Measurements from ENCODE around the gene BRME1.
A peak's percentile ranks its signal among the peaks of the same experiment; 100 is the strongest.

Gene BRME1

DNA sequence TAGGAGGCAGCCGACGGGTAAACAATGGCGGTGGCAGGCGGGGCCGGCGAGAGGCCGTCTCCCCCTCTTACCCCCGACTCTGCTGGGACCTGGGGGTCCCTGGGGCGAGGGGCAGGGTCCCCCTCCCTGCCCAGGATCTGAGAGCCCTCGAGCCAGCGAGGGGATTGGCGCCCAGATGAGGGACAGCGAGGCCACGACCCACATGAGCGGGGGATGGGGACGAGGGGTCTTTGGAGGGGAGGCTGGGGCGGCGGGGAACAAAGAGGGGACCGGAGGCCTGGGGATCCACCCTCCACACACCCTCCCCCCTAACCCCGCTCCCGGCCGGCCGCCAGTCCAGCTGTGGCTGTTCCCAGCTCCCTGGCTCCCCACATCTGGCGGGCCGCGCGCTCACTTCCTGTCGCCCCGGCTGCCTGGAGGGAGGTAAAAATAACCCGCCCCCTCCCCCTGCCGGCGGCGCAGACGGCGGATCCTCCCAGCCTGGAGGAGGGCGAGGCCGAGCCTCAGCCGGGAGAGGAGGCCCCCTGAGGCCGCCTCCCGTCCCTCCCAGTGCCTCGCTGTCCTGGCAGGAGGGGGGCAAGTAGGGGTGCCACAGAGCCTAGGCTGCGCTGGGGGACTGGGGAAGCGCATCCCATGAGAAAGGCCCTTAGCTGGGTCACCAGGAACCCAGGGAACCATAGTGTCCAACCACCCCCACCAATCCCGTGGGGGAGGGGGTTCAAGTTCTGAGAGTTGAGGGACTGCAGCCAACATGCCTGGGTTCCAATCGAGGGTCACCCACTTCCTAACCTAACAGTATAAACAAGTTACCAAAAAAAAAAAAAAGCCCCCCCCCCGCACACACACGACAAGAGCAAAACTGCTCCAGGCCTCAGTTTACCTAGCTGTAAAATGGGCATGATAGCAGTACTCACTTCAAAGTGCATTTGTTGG is 58.2 kb downstream of the BRME1 start:
- DNase-seq (ENCODE audit: low read depth) = no peak
- TF ChIP-seq, protein P1, sequence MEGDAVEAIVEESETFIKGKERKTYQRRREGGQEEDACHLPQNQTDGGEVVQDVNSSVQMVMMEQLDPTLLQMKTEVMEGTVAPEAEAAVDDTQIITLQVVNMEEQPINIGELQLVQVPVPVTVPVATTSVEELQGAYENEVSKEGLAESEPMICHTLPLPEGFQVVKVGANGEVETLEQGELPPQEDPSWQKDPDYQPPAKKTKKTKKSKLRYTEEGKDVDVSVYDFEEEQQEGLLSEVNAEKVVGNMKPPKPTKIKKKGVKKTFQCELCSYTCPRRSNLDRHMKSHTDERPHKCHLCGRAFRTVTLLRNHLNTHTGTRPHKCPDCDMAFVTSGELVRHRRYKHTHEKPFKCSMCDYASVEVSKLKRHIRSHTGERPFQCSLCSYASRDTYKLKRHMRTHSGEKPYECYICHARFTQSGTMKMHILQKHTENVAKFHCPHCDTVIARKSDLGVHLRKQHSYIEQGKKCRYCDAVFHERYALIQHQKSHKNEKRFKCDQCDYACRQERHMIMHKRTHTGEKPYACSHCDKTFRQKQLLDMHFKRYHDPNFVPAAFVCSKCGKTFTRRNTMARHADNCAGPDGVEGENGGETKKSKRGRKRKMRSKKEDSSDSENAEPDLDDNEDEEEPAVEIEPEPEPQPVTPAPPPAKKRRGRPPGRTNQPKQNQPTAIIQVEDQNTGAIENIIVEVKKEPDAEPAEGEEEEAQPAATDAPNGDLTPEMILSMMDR (IDR thresholded peaks at IDR 0.05; ENCODE audit: control insufficient read depth, insufficient read depth, low read depth, low read length, missing control alignments) = peak; percentile 12
- peak overlapping the region; percentile 60 for H3K4me3 ChIP-seq (ENCODE audit: control insufficient read depth, low read depth, low read length)

DNA sequence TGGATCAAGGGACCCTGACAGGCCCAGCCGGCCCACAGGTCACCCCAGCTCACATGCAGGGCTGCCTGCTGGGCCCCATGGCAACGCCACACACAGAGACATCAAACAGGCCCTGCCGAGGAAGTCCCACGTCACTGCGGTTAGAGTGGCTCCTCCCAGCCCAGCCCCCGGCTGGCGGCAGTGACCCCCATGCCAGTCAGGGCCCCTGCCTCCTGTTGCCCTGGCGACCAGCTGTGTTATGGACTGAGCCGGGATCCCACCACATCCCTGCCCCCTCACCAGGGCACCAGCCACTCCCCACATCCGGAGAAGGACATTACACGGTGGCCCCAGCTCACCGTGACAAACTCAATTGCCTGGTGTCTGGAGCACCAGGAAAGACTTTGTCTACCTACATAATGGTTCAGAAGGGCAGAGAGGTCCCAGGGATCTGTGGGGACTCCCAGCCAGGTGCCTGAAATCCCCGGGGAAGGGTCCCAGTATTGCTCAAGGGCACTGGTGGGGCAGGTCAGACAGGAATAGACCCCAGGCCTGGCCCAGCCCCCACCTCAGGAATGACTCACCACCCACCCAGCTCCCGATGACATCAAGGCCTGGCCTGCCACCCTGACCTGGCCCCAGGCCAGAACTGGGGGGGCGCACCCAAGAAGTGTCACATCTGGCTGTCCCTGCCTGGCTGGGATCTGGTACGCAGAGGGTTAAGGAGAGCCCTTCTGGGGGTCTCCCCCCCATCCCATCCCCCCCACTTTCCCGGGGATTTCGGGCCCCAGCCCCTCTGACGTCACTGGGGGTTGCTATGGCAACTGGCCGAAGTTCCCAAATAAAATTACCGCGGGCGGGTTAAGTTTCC is 59.1 kb downstream of the BRME1 start:
- peak overlapping the region; percentile 60 for H3K4me3 ChIP-seq (ENCODE audit: control insufficient read depth, low read depth, low read length)
- TF ChIP-seq, protein P1 (IDR thresholded peaks at IDR 0.05; ENCODE audit: control insufficient read depth, insufficient read depth, low read depth, low read length, missing control alignments) = no peak
- no peak for DNase-seq (ENCODE audit: low read depth)

DNA sequence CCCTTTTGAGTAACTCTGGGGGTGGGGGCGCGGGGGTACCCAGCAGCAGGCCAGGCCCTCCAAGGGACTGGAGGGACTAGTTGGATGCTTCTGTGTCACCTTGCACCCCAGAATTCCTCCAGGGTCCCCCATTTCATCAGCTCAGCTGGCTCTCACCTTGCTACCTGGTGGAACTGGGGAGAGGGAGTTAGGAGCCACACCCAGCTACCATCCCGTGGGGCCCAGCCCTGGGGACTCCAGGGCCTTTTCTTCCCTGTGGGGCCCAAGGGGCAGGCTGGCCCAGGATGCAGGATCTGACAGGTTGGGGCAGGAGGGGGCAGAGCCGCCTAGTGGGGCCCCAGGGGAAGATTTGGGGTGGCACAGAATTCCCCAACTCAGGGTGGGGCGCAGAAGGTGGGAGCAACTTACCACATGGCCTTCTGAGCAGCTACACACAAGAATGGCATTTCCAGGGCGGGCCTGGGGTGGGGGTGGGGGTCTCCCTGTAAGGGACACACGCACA is 61.7 kb downstream of the BRME1 start:
- DNase-seq (ENCODE audit: low read depth) = no peak
- TF ChIP-seq, protein P1 (IDR thresholded peaks at IDR 0.05; ENCODE audit: control insufficient read depth, insufficient read depth, low read depth, low read length, missing control alignments) = no peak
- H3K4me3 ChIP-seq (ENCODE audit: control insufficient read depth, low read depth, low read length) = no peak overlapping the region

DNA sequence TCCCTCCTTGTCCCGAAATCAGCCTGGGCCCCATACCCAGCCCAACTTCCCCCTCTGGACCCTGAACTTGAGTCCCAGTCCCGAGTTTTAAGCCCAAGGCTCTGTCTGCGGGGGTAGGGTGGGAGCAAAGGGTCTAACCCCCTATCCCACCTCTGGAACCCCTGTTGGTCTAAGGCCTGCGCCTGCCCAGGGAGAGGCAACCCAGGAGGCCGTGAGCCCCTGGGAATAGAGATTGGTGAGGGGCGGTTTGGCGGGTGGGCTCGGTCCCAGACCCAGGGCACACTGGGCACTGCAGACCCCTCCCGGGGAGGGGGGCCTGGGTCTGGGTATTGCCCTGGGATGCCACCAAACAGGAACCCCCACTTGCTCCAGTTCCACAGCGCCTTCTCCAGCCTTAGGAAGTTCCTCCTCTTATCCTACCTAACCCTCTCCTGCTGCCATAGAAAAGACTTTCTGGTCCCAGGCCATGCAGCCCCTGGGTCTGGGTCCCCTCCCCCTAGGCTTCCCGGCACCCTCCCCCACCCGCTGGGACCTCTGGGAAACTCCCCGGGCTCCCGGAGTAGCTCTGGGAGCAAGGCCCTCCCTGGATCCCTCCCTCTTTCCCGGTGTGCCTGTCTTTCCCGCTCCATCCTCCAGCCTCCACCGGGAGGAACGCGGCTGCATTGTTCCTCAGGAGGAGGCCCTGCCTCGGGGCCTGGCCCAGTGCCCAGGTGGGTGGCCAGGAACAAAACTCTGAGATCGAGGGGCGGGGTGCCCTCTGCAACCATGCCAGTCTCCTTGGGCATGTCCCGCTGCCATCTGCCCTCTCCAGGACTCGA is 62.6 kb downstream of the BRME1 start:
- DNase-seq (ENCODE audit: low read depth) = no peak
- TF ChIP-seq, protein P1 (IDR thresholded peaks at IDR 0.05; ENCODE audit: control insufficient read depth, insufficient read depth, low read depth, low read length, missing control alignments) = no peak

DNA sequence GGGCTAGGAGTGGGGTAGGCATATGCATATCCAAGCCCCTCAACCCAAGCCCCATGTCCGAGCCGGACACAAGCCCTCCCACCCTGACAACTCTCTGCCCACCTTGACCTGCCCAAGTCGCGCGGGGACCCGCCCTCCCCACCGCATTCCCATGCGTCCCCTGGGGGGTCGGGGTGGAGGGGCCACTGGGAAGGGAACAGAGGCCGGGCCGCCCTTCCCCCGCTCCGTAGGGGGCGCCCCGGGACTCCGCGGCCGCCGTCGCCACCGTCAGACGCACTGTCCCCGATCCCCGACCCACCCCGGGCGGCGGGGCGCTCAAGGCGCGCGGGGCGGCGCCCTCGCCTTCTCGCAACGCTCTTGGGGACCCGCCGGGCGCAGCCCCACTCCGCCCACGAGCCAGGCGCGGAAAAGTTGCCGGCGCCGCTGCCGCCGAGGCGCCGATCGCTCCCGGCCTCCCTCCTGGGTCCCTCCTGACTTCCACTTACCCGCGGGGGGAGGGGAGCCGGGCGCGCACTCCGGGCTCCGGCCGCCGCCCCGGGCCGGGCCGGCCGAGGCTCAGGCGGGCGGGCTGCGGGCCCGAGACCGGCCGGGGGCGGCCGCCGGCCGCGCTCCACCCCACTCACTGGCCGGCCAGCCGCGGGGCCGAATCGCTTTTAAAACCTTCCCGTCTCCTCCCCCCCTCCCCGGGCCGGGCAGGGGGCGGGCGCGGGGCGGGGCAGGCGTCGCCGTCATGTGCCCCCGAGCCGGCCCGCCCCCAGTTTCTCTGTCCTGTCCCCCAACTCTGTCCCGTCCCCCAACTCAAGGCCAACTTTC is 63.4 kb downstream of the BRME1 start:
- TF ChIP-seq, protein P1 (IDR thresholded peaks at IDR 0.05; ENCODE audit: control insufficient read depth, insufficient read depth, low read depth, low read length, missing control alignments) = no peak
- DNase-seq (ENCODE audit: low read depth) = no peak
- H3K4me3 ChIP-seq (ENCODE audit: control insufficient read depth, low read depth, low read length) = peak overlapping the region; percentile 92

More for the DNA sequence above, 62.6 kb downstream of the BRME1 start:
- peak overlapping the region; percentile 64 for H3K4me3 ChIP-seq (ENCODE audit: control insufficient read depth, low read depth, low read length)
